HG03457 (cell line): ENCODE measurements around the gene TSHZ2.
A peak's percentile ranks its signal among the peaks of the same experiment; 100 is the strongest.

Experiments
- ATAC-seq: cut with Tn5 transposase; IDR thresholded peaks from one replicate; pipeline ENCODE4 v1.9.1; 2021; ENCODE audit warnings: moderate number of reproducible peaks; ENCODE audit not compliant: unreplicated experiment

Gene TSHZ2

GRCh38 chr20:53194306-53195290 lies 222.4 kb downstream of the TSHZ2 start:
- no peak for ATAC-seq

DNA sequence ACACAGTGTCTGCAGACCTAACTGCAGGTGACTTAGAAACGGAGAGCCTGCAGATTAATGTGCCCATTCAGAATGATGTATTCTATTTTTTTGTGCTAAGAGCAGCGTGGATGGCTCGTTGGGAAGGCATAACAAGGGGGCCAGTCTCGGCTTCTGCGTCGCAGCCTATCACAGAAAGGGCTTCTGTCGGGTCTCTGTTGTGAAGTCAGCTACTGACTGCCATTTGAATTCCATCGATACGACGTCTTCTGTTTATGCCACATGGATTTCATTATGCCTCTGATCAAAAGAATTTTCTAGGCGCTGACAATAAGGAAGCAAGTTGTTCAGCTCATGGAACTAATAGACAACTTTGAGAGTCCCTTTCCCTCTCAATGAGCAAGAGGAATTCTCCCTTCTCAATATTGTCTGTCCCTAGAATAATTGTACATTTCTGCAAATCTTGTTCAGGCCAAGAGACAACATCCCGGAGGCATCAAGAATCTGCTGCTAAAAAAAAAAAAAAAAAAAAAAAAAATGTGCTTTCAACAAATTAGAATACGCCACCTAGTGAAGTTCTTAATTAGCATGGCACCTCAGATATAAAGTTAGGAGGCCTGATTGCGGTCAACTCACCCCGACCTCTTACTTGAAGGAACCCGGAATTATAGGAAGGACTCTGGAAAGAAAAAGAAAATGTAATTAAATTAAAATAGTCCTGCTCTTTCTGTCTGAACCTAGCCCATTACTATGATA lies 223.9 kb downstream of the TSHZ2 start:
- no peak for ATAC-seq

GRCh38 chr20:53201588-53201987 lies 229.4 kb downstream of the TSHZ2 start:
- ATAC-seq: no peak

GRCh38 chr20:53202777-53203176 lies 230.6 kb downstream of the TSHZ2 start:
- no peak for ATAC-seq

DNA sequence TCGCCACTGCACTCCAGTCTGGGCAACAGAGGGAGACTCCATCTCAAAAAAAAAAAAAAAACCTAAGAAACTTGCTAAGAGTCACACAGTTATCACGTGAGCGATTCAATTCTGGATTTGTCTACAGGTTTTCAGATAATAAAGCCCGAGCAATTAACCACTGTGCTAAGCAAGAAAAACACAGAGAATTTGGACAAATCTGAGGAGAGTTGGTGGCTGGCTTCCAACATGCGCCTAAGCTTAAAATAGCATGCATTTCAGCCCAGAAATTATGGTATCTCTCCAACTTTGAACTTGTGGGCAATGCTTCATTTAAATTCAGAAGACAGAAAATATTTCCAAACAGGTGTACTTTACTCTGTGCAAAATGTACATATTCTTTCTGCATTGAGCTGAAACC lies 232.9 kb downstream of the TSHZ2 start:
- no peak for ATAC-seq

DNA sequence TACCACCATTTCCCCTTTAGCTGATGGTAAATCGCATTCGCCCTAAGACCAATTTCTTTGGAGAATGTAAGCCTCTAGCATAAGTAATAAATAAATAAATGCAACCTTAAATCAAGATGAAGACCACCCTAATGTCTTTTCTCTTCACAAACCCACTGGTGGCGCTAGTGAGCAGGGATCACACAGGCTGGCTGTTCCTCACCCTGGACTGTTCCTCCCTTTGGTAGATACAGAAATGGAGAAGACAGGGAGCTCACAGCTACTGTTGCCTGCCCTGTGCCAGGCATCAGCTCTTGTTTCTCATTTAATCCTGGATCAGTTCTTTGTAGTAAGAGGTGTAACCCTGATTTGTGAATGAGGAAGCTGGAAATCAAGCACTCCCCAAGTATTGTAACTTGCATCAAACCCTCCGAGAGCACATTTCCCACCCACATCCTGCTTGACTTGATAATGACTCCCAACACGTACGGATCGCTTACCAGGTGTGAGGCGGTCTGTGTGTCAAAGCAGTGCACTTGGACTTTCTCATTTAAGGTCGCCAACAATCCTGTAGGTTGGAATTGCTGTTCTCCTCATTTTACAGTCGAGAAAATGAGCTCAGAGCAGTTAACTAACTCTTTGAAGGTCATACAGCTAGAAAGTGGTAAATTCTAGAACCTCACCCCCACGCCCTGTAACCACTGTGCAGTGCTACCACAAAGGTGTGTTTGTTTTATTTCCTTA lies 236.1 kb downstream of the TSHZ2 start:
- no peak for ATAC-seq

DNA sequence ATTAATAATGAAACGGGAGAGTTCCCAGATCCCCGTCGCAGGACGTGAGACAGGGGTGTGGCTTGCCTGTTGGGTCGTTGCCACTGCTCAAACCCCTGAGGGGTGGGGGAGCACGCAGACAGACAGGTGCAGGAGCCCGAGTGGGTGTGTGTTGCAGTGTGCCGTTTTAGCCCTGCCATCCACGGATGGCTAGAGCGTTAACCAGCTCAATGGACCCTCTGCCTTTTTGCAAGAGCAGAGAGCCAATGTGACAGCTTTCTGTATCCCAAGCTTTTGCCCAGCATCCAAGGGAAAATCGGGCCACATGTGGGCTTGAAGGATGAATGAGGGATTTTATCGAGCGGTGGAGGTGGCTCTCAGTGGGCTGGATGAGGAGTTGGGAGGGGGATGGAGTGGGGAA lies 237.9 kb downstream of the TSHZ2 start:
- ATAC-seq: no peak

DNA sequence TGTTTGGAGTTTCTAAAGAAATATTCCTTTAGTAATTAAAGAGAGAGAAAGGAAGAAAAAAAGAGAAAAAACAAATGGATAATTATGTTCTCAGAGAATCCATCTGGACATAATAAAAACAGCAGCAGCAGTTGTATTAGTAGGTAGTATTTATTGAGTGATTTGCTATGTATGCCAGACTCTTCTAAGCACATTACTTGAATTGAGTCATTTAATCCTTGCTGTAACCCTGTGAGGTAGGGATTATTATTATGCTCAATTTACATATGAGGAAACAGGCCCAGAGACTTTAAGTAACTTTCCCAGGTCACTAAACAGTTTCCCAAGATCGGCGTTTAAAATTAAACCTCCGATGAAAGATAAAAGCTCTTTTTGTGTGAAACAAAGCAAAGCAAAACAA lies 238.8 kb downstream of the TSHZ2 start:
- ATAC-seq: no peak

- ATAC-seq: no peak
These were observed 239.9 kb downstream of the TSHZ2 start for GRCh38 chr20:53212018-53212417.

DNA sequence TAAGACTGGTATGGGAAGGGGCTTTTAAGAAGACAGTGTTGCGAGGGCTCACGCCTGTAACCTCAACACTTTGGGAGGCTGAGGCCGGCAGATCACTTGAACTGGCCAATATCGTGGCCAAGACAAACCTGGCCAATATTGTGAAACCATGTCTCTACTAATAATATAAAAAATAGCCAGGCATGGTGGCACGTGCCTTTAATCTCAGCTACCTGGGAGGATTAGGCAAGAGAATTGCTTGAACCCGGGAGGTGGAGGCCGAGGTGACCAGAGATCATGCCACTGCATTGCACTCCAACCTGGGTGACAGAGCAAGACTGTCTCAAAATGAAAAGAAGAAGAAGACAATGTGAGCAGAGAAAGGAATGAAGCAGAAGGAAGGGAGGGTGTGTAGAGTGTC lies 242.2 kb downstream of the TSHZ2 start:
- ATAC-seq: no peak

DNA sequence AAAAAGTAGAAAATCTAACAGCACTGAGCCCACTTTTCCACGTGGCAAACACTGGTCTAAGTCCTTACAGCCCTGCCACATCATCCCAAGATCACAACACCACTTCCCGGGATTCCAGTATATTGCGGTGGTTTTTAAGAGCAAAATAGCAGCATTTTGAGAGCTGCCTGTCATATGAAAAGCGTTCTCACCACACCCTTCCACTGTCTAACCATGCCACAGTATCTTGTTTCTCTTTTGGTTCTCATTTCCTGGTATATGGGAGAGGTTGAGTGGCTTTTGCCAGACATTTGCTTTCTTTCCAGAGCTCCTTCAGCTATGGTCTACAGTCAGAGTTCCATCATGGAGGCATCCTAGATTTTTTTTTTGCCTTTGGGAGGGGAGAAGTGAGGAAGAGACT lies 243.0 kb downstream of the TSHZ2 start:
- ATAC-seq: no peak

- no peak for ATAC-seq
These were observed 244.3 kb downstream of the TSHZ2 start for GRCh38 chr20:53216478-53216855.

DNA sequence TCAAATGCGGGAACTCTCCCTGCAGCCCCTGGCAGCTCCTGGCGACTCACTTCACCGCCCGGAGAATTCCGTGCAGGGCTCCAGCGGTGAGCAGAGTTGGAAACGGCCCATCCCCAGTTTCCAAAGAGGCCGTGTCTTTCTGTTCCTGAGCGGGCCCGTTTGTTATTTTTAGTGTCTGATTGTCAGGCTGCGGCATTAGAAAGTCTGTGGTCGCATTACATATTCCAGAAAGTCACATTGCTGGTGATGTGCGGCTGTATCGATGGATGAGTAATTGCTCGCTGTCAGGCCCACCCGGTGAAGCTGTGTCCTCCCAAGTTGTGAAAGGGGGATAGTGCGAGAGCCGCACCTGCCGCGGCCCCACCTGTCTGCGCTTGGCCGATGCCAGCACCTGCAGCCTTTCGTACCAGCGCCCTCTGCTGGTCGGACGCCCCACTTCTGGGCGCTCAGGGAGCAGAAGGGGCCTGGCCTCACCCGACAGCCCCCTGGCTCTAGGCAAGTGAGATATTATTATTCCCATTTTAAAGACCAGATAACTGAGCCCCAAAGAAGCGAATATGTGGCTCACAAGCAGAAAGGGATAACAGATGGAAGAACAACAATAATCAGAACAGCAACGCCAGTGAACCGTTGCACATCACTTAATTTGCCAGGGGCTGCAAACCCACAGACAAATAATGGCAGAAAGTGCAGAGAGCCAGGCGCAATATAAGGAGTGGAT lies 244.9 kb downstream of the TSHZ2 start:
- peak; percentile 63 for ATAC-seq

- no peak for ATAC-seq
These were observed 248.5 kb downstream of the TSHZ2 start for GRCh38 chr20:53220482-53221307.

GRCh38 chr20:53221731-53222130 lies 249.6 kb downstream of the TSHZ2 start:
- no peak for ATAC-seq

GRCh38 chr20:53222416-53222815 lies 250.3 kb downstream of the TSHZ2 start:
- ATAC-seq: no peak

DNA sequence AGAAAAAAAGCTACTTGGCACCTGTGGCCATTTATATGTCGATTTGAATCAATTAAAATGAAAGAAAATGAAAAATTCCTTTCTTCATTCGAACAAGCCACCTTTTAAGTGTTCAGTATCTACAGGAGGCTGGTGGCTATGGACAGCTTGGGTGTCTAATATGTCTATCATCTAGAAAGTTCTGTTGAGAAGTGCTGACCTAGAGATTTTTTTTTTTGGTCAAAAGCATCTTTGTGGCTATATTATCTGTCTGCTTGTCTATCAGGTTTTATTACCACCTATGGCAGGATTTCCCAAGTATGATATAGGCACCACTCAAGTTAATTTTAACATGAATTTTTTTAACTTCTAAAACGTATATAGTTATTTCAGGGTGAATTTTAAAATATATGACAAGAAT lies 250.8 kb downstream of the TSHZ2 start:
- ATAC-seq: no peak

- no peak for ATAC-seq
These were observed 251.5 kb downstream of the TSHZ2 start for GRCh38 chr20:53223626-53224172.

DNA sequence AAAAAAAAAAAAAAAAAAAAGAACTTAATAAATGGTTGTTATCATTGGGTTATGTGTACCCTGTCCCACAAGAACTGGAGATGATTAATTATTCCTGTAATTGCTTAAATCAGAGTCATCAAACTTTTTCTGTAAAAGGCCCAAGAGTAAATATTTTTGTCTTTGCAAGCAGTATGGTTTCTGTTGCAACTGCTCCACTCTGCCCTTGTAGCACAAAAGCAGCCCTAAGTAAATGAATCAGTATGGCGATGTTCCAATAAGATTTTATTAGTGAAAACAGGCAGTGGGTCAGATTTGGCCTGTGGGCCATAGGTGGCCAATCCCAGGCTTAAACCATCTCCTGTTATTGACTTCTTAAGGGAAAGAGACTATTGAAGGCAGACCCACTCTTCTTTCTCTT lies 252.7 kb downstream of the TSHZ2 start:
- no peak for ATAC-seq

- no peak for ATAC-seq
These were observed 254.7 kb downstream of the TSHZ2 start for GRCh38 chr20:53226826-53227225.
